A204.1 (cell line): ENCODE measurements around the gene C6.
"Not testable (repeated sequence)": the region's sequence is repeated elsewhere in the genome, so short reads cannot be mapped to it uniquely, and the experiment has no call there.

Experiments
- FAIRE-seq: peaks from 2 replicates; lab custom pipeline; 2012; peaks lifted over from hg19 to GRCh38; lab: Jason Lieb, UNC

C6 gene

GRCh38 chr5:41213340-41213739 lies at the start of gene C6:
Gene C6 (minus strand): TSS chr5:41213532. CDS start chr5:41203230, 10,302 bp downstream.
- no peak for FAIRE-seq

- no peak for FAIRE-seq
Observed at GRCh38 chr5:41256400-41256799, 43.1 kb upstream of the C6 start.

GRCh38 chr5:41253109-41253508 lies 39.8 kb upstream of the C6 start:
- no peak for FAIRE-seq

GRCh38 chr5:41252036-41252435 lies 38.7 kb upstream of the C6 start:
- no peak for FAIRE-seq

- FAIRE-seq = no peak
Observed at GRCh38 chr5:41250351-41250987, 37.1 kb upstream of the C6 start.

- FAIRE-seq = no peak
Observed at GRCh38 chr5:41247135-41247534, 33.8 kb upstream of the C6 start.

GRCh38 chr5:41246376-41246775 lies 33.0 kb upstream of the C6 start:
- no peak for FAIRE-seq

GRCh38 chr5:41243558-41243957 lies 30.2 kb upstream of the C6 start:
- no peak for FAIRE-seq

- no peak for FAIRE-seq
Observed at GRCh38 chr5:41240985-41241384, 27.7 kb upstream of the C6 start.

- no peak for FAIRE-seq
Observed at GRCh38 chr5:41240390-41240789, 27.1 kb upstream of the C6 start.

GRCh38 chr5:41234475-41234874 lies 21.1 kb upstream of the C6 start:
- no peak for FAIRE-seq

GRCh38 chr5:41232797-41233196 lies 19.5 kb upstream of the C6 start:
- peak; percentile 25 for FAIRE-seq

GRCh38 chr5:41230276-41230675 lies 16.9 kb upstream of the C6 start:
- not testable (repeated sequence) for FAIRE-seq

GRCh38 chr5:41223962-41224361 lies 10.6 kb upstream of the C6 start:
- FAIRE-seq = no peak

- FAIRE-seq = no peak
Observed at GRCh38 chr5:41219658-41220269, 6.4 kb upstream of the C6 start.

- no peak for FAIRE-seq
Observed at GRCh38 chr5:41218929-41219657, 5.8 kb upstream of the C6 start.

GRCh38 chr5:41214182-41214581 lies 850 bp upstream of the C6 start:
- no peak for FAIRE-seq

- FAIRE-seq = no peak
Observed at GRCh38 chr5:41212935-41213334, 397 bp downstream of the C6 start.

GRCh38 chr5:41211417-41211816 lies 1.9 kb downstream of the C6 start:
- no peak for FAIRE-seq

GRCh38 chr5:41205475-41205874 lies 7.9 kb downstream of the C6 start:
- FAIRE-seq = not testable (repeated sequence)

GRCh38 chr5:41203033-41203432 lies 10.3 kb downstream of the C6 start:
- FAIRE-seq = no peak

GRCh38 chr5:41201082-41201772 lies 12.1 kb downstream of the C6 start:
- no peak for FAIRE-seq

GRCh38 chr5:41200506-41200905 lies 12.8 kb downstream of the C6 start:
- no peak for FAIRE-seq
